IPS-15b (cell line): ENCODE measurements around the gene MYO1B.

Experiments used
- H3K27me3 ChIP-seq: one replicate; pipeline ENCODE4 v1.6.1; 2013; ENCODE audit warnings: low read length; ENCODE audit not compliant: control insufficient read depth, insufficient read depth
- H3K36me3 ChIP-seq: one replicate; pipeline ENCODE4 v1.6.1; 2013; ENCODE audit warnings: low read length; ENCODE audit not compliant: control insufficient read depth, insufficient read depth
- H3K4me1 ChIP-seq: one replicate; pipeline ENCODE4 v1.6.1; 2013; ENCODE audit warnings: mild to moderate bottlenecking, low read length; ENCODE audit not compliant: control insufficient read depth, insufficient read depth
- H3K4me3 ChIP-seq: one replicate; pipeline ENCODE4 v1.5.1; 2013; ENCODE audit warnings: low read depth, low read length
- H3K9ac ChIP-seq: one replicate; pipeline ENCODE4 v1.6.1; 2013; ENCODE audit warnings: low read depth, mild to moderate bottlenecking, low read length
- H3K9me3 ChIP-seq: one replicate; pipeline ENCODE4 v1.6.1; 2013; ENCODE audit warnings: mild to moderate bottlenecking, low read length; ENCODE audit not compliant: control insufficient read depth, insufficient read depth

MYO1B gene

GRCh38 chr2:191228333-191228732, 16.9 kb upstream of the MYO1B start:
- Histone ChIP-seq H3K36me3 (no peaks in the 10 kb centered on the region), H3K9me3 (no peaks in the 10 kb centered on the region), H3K27me3 (no peaks in the 10 kb centered on the region), H3K4me1 (peaks cover 3% of the 10 kb centered on the region), H3K9ac (no peak overlapping the region), H3K4me3 (no peak overlapping the region)

GRCh38 chr2:191228861-191229260, 16.3 kb upstream of the MYO1B start:
- no peaks in the 10 kb centered on the region for H3K27me3 ChIP-seq
- H3K4me3 ChIP-seq = no peak overlapping the region
- H3K36me3 ChIP-seq = no peaks in the 10 kb centered on the region
- H3K9ac ChIP-seq = no peak overlapping the region
- no peaks in the 10 kb centered on the region for H3K9me3 ChIP-seq
- H3K4me1 ChIP-seq = peaks cover 3% of the 10 kb centered on the region

GRCh38 chr2:191230174-191230573, 15.0 kb upstream of the MYO1B start:
- Histone ChIP-seq H3K36me3 (no peaks in the 10 kb centered on the region), H3K4me3 (no peak overlapping the region), H3K9me3 (no peaks in the 10 kb centered on the region), H3K9ac (no peak overlapping the region), H3K27me3 (no peaks in the 10 kb centered on the region), H3K4me1 (peaks cover 3% of the 10 kb centered on the region)

- Histone ChIP-seq H3K27me3 (no peaks in the 10 kb centered on the region), H3K9ac (no peak overlapping the region), H3K4me3 (no peak overlapping the region), H3K9me3 (no peaks in the 10 kb centered on the region), H3K4me1 (no peaks in the 10 kb centered on the region), H3K36me3 (no peaks in the 10 kb centered on the region)
These were observed 13.2 kb upstream of the MYO1B start for GRCh38 chr2:191231995-191232394.

GRCh38 chr2:191233533-191233932, 11.7 kb upstream of the MYO1B start:
- Histone ChIP-seq H3K27me3 (no peaks in the 10 kb centered on the region), H3K4me1 (no peaks in the 10 kb centered on the region), H3K36me3 (no peaks in the 10 kb centered on the region), H3K9ac (no peak overlapping the region), H3K9me3 (no peaks in the 10 kb centered on the region), H3K4me3 (no peak overlapping the region)

GRCh38 chr2:191234376-191234775, 10.8 kb upstream of the MYO1B start:
- Histone ChIP-seq H3K9me3 (no peaks in the 10 kb centered on the region), H3K4me3 (no peak overlapping the region), H3K9ac (no peak overlapping the region), H3K36me3 (no peaks in the 10 kb centered on the region), H3K4me1 (no peaks in the 10 kb centered on the region), H3K27me3 (no peaks in the 10 kb centered on the region)

- H3K36me3 ChIP-seq = no peaks in the 10 kb centered on the region
- H3K27me3 ChIP-seq = peaks cover 15% of the 10 kb centered on the region
- peaks cover 4% of the 10 kb centered on the region for H3K4me1 ChIP-seq
- no peaks in the 10 kb centered on the region for H3K9me3 ChIP-seq
- H3K9ac ChIP-seq = no peak overlapping the region
- H3K4me3 ChIP-seq = no peak overlapping the region
These were observed 4.3 kb upstream of the MYO1B start for GRCh38 chr2:191240871-191241270.

GRCh38 chr2:191241418-191241817, 3.8 kb upstream of the MYO1B start:
- Histone ChIP-seq H3K36me3 (no peaks in the 10 kb centered on the region), H3K27me3 (peaks cover 15% of the 10 kb centered on the region), H3K4me3 (no peak overlapping the region), H3K9ac (no peak overlapping the region), H3K9me3 (no peaks in the 10 kb centered on the region), H3K4me1 (peaks cover 4% of the 10 kb centered on the region)

- no peak overlapping the region for H3K4me3 ChIP-seq
- H3K36me3 ChIP-seq = no peaks in the 10 kb centered on the region
- H3K9ac ChIP-seq = no peak overlapping the region
- peaks cover 17% of the 10 kb centered on the region for H3K4me1 ChIP-seq
- H3K9me3 ChIP-seq = no peaks in the 10 kb centered on the region
- peaks cover 15% of the 10 kb centered on the region for H3K27me3 ChIP-seq
These were observed 2.0 kb upstream of the MYO1B start for GRCh38 chr2:191243154-191243553.

- H3K27me3 ChIP-seq = peaks cover 15% of the 10 kb centered on the region
- no peak overlapping the region for H3K9ac ChIP-seq
- H3K9me3 ChIP-seq = no peaks in the 10 kb centered on the region
- no peaks in the 10 kb centered on the region for H3K36me3 ChIP-seq
- peak overlapping the region; percentile 79 for H3K4me3 ChIP-seq
- peaks cover 17% of the 10 kb centered on the region for H3K4me1 ChIP-seq
These were observed 854 bp upstream of the MYO1B start for GRCh38 chr2:191244350-191244749.

GRCh38 chr2:191245869-191246531, 796 bp downstream of the MYO1B start:
- peak overlapping the region; percentile 79 for H3K4me3 ChIP-seq

GRCh38 chr2:191246820-191247380, 1.7 kb downstream of the MYO1B start:
- peak overlapping the region; percentile 79 for H3K4me3 ChIP-seq
- peaks cover 17% of the 10 kb centered on the region for H3K4me1 ChIP-seq
- H3K9ac ChIP-seq = no peak overlapping the region

More at GRCh38 chr2:191245869-191246531, 796 bp downstream of the MYO1B start:
- Histone ChIP-seq H3K4me1 (peaks cover 17% of the 10 kb centered on the region), H3K27me3 (peaks cover 15% of the 10 kb centered on the region), H3K36me3 (no peaks in the 10 kb centered on the region), H3K9me3 (no peaks in the 10 kb centered on the region), H3K9ac (peak overlapping the region; percentile 94)

More at GRCh38 chr2:191246820-191247380, 1.7 kb downstream of the MYO1B start:
- peaks cover 15% of the 10 kb centered on the region for H3K27me3 ChIP-seq
- H3K36me3 ChIP-seq = no peaks in the 10 kb centered on the region
- H3K9me3 ChIP-seq = no peaks in the 10 kb centered on the region
